LHCN-M2 (cell line): ENCODE results near the gene IL1RAP. TPM values are rescaled to one million over a fixed set of nuclear protein-coding genes. Genes with fewer than 3 reads are reported as not detected.
A peak's percentile ranks its signal among the peaks of the same experiment; 100 is the strongest.
"Not testable (repeated sequence)": the region's sequence is repeated elsewhere in the genome, so short reads cannot be mapped to it uniquely, and the experiment has no call there.

Source experiments
- DNase-seq: peaks from one replicate; pipeline ENCODE4 v3.0.0-alpha.2; 2012; ENCODE audit warnings: low read depth
- polyA plus RNA-seq: library from polyadenylated mRNA; unstranded; fragments of >200 nt; gene quantifications from one replicate; pipeline ENCODE4 v1.2.1, GENCODE V29; 2012; ENCODE audit warnings: missing spikeins
- total RNA-seq: library from RNA; depleted of rRNA; stranded (reverse); fragments of >200 nt; gene quantifications from 2 replicates; pipeline ENCODE4 v1.2.3, GENCODE V29; 2014; rRNA removed

Gene IL1RAP, protein sequence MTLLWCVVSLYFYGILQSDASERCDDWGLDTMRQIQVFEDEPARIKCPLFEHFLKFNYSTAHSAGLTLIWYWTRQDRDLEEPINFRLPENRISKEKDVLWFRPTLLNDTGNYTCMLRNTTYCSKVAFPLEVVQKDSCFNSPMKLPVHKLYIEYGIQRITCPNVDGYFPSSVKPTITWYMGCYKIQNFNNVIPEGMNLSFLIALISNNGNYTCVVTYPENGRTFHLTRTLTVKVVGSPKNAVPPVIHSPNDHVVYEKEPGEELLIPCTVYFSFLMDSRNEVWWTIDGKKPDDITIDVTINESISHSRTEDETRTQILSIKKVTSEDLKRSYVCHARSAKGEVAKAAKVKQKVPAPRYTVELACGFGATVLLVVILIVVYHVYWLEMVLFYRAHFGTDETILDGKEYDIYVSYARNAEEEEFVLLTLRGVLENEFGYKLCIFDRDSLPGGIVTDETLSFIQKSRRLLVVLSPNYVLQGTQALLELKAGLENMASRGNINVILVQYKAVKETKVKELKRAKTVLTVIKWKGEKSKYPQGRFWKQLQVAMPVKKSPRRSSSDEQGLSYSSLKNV
- total RNA-seq: 8.0 and 8.8 TPM in 2 replicates
- 3.3 TPM for polyA plus RNA-seq

DNA sequence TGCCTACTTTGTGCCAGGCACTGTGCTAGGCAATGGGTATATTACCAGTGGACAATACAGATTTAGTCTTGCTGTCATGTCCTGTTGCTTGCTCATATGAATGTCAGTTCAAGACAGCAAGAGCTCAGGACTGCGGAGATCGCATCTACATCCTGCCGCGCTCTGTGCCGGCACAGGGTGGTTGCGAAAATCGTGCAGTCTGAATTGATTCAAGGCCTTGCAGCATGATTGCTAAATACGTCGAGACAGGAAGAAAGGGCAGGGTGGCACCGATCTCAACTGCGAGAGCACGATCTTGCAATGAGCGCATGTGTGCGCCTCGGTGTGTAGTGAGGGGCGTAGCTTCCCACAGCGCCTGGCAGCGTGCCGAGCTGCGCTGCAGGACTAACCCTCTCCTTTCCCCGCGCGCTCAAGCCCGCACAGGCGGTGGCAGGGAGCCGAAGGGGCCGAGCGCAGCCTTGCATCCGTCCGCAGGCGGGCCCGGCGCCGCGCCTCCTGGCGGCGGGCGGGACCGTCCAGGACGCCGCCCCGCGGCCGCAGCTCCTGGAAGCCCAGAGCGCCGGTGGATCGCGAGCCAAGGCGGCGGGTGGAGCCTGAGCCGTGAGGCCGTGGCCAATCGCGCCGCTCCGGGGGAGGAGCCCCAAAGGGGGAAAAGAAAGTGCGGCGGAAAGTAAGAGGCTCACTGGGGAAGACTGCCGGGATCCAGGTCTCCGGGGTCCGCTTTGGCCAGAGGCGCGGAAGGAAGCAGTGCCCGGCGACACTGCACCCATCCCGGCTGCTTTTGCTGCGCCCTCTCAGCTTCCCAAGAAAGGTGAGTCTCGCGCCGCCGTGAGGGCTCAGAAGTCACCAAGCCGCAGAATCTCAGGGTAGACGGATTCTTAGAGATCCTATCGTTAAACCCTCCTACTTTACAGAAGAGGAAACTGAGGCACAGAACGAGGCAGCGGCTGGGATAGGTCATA, at the start of gene IL1RAP:
IL1RAP (plus strand) TSS at position 677 of the 962 bp plus-strand sequence. CDS start 50,205 bp downstream, outside the sequence.
- DNase-seq: peak; percentile 89

DNA sequence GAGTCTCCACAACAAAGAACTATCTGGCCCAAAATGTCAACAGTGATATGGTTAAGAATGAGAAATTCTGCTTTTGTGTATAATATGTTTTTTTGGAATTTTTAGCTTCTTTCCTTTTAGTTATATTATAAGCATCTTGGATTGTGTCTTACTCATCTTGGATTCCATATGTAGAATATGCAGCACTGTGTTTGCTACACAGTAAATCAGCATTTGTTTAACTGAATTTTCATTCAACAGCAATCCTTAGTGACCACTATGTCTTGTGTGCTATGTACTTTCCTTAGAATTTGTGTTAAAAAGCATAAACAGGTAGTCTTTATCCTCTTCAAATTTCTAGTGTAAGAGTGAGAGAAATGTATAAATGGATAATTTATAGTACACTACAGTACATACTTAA, 46.0 kb upstream of the IL1RAP start:
- DNase-seq: no peak

DNA sequence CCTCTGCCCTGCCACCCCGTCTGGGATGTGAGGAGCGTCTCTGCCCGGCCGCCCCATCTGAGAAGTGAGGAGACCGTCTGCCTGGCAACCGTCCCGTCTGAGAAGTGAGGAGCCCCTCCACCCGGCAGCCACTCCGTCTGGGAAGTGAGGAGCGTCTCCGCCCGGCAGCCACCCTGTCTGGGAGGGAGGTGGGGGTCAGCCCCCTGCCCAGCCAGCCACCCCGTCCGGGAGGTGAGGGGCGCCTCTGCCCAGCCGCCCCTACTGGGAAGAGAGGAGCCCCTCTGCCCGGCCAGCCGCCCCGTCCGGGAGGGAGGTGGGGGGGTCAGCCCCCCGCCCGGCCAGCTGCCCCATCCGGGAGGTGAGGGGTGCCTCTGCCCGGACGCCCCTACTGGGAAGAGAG, 40.6 kb upstream of the IL1RAP start:
- DNase-seq: not testable (repeated sequence)

- peak; percentile 19 for DNase-seq
Measured at GRCh38 chr3:190481779-190482178, 32.1 kb upstream of the IL1RAP start.

- DNase-seq: peak; percentile 50
Measured at GRCh38 chr3:190485830-190486532, 27.9 kb upstream of the IL1RAP start.

DNA sequence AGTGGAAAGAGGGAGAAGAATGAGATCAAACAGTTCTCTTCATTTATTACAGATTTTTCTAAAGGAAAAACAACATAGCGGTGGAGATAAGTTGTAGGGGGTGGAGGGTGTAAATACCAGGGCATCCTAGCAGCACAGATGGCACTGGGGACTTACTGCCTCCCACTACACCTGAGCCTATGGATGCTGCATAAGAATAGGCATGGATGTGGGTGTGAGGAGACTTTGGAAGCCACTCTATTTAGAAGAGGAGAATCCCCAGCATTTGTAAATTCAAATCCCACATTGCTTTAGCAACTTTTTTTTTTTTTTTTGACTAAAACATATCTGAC, 27.4 kb upstream of the IL1RAP start:
- DNase-seq: no peak

DNA sequence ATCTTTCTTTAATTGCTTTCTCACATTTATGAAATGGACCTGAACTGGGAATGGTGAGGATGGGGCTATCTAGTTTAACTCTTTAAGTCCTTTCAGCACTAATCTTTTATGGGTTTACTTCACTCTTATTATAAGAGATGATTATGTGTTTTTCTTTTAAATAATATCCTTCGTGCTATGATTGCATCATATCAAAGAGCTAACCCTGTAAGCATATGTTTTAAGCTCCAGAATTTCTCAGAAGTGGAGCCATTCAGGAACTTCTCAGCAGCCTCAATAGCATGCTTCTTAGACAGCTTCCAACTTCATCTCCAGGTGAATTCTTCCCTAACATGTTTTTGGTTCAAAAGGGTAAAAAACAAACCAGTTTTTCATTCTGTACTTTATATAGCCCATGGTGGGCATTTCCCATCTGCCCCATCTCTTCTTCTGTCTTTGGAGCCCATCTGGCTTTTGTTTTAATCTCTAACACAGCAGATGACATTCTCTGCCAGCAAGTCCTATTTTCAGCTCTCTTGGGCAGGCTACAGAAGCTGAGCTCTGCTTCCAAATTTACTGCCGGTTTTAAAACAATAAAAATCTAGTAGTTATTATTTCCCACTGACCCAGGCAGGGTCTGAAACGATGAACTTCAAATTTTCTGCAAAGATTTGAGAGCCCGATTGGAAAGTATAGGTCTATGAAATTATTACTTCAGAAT, 26.8 kb upstream of the IL1RAP start:
- DNase-seq: no peak

- DNase-seq: no peak
Measured at GRCh38 chr3:190491533-190492054, 22.3 kb upstream of the IL1RAP start.

DNA sequence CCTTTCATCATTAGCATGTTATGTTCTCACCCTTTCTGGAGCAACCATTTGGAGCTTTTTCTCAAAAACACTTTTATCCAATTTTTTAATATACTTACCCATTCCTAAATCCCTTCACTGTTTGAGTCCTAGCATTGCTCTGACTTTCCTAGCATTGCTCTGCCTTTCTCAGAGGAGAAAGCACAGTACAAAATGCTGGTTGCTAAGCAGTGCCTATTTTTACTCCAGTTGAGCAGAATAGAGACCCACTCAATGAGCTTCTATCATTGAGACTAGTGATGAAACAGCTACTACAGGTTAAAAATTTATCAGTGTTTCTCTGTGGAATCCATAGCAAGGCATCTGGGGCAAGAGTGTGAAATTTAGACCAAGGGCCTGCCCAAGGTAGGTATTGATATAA, 21.8 kb upstream of the IL1RAP start:
- no peak for DNase-seq

GRCh38 chr3:190492966-190493365, 20.9 kb upstream of the IL1RAP start:
- no peak for DNase-seq

GRCh38 chr3:190494907-190495306, 19.0 kb upstream of the IL1RAP start:
- peak; percentile 39 for DNase-seq

DNA sequence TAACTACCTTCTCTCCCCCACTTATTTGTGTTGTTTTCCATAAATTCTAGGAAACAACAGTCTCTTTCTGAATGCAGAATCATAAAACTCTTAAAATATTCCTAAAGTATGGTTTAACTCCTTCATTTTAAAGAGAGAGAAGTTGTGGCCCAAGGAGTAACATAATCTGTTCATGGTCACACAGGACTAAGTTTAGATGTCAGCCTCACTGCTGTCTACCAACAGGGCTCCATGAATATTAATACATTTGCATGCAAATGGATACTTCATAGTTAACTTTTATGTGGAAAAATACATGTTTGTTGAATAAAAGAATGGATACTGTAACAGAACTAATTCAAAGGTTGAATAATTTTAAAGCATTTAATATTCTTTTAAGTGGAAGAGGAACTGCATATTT, 18.5 kb upstream of the IL1RAP start:
- DNase-seq: no peak

GRCh38 chr3:190495796-190496195, 18.1 kb upstream of the IL1RAP start:
- no peak for DNase-seq

GRCh38 chr3:190496859-190497258, 17.0 kb upstream of the IL1RAP start:
- peak; percentile 40 for DNase-seq

DNA sequence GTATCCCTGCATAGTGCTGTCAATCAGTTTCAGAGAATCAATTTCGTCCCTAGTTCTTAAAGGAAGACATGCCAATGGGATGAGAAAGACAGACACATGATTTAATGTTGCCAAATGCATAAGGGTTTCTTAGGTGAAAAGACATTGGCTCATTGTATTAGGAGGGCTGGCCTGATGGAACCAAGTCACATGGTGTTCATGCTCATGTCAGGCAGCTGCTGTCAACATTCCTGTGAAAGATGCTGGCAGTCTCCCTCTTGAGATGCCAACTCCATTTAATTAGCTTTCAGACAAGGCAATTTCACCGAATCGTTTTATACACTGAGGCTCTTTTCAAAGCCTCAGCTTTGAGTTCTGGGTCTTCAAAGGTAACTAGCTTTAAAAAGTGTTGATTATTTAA, 16.1 kb upstream of the IL1RAP start:
- peak; percentile 87 for DNase-seq

DNA sequence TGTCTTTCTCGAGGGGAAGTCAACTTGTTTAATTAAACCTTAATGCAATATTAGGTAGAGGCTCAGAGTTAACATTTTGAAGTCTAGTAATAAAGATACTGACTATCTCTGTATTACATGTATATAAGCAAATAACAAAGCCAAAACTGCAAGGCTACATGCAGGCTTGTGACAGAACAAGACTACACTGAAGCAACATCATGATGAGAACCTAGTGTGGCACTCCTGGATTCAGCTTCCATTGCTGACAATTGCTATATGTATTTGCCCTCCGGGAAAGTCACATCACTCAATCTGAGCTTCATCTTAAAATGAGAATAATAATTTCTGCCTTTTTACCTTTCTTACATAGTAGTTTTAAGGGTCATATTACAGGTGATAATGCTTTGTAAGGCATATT, 15.6 kb upstream of the IL1RAP start:
- DNase-seq: no peak

DNA sequence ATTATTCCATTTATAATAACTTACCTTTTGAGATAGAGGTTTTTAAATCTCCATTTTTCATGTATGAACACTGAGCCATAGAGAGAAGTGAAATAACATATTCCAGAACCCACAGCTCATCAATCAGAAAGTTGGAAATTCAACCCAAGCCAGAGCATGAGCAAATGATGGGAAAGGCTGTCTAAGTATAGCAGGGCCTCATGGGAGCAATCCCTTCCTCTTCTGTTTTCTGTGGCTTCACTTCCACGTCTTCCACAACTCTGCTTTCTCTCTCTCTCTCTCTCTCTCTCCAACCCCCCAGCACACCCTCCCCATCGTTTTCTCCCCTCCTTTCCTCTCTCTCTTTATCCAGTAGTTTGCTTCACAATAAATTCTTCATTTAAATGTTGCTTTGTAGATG, 14.8 kb upstream of the IL1RAP start:
- DNase-seq: no peak

- no peak for DNase-seq
Measured at GRCh38 chr3:190502946-190503345, 10.9 kb upstream of the IL1RAP start.

DNA sequence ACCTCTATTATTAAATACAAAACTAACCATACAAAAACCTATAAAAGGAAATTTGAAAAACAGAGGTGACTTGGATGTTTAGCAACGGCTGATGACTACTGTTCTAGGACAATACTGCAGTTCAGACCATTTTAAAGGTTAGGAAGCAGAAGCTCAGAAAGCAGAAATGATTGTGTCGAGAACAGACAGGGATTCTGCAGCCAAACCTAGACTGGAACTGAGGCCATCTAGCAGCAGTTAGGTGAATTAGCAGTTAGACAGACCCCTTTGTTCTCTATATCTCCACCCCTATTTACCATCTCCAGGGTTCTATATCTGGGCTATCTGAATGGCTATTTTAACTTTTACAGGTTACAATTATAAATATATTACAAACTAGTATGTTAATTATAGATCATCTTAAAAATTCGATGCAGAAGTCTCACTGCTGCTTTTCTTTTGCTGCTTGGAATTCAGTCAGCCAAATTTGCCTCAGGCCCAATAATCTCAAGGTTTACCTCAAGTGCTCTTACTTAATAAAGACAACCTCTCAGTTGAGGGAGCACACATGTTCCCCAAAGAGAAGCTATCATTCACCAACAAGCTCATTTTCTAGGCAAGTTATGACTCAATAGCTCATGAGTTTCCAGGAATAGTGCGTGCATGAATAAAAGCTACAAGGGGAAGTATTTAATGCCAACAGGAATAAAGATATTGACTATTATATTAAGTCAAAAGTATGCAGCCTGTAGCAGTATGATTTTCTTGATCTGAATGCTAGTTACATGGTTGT, 9.3 kb upstream of the IL1RAP start:
- DNase-seq: no peak
